GM21529 (cell line): Measurements from ENCODE around the gene RAD21L1.
A peak's percentile ranks its signal among the peaks of the same experiment; 100 is the strongest.
"Not testable (repeated sequence)": the region's sequence is repeated elsewhere in the genome, so short reads cannot be mapped to it uniquely, and the experiment has no call there.

Experiments used
- ATAC-seq: cut with Tn5 transposase; IDR thresholded peaks from one replicate; pipeline ENCODE4 v1.9.1; 2021; ENCODE audit not compliant: unreplicated experiment

The RAD21L1 gene

DNA sequence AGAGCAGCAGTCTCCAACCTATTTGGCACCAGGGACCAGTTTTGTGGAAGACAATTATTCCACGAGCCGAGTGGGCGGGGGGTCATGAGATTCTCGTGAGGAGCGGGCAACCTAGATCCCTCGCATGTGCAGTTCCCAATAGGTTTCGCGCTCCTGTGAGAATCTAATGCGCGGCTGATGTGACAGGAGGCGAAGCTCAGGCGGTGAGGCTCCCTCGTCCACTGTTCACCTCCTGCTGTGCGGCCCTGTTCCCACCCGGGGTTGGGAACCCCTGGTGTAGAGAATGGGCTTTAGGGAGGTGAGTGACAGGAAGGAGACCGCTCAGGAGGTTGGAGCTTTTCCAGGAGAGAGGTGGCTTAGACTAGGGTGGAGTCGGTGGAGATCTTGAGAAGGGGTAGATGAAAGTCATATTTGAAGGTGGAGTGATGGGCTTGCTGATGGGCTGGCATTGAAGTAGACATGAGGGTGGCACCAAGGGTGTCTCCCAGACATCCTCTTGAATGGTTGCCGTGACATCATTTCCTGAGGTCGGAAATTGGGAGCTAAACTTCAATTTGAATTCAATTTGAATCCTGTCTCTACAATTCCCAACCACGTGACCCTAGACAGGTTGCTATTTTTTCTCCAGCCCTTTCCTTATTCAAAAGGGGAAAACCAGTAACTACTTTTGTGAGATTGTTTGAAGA is 1.5 kb upstream of the RAD21L1 start:
- ATAC-seq = no peak

DNA sequence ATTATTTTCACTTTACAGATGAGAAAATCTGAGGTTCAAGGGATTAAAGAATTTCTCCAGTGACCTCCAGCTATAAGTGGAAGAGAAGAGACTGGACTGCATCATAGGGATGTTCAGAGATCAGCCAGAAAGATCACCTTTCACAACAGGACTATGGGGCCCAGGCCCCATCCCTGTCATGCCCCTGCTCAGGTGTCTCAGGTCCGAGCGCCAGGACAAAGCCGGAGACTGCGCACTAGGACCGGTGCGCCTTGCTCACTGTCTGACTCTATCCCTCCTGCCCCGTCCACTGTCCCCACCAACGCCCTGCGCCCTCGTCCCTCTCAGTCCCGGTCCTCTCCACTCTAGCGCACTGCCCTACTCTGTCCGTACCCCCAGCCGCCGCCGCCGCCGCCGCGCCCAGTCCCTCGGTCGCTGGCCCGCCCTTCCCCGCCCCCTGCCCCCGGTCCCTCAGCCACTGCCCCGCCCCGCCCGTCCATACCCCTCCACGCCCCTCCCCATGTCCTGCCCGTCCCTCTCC is 521 bp upstream of the RAD21L1 start:
- ATAC-seq = no peak

DNA sequence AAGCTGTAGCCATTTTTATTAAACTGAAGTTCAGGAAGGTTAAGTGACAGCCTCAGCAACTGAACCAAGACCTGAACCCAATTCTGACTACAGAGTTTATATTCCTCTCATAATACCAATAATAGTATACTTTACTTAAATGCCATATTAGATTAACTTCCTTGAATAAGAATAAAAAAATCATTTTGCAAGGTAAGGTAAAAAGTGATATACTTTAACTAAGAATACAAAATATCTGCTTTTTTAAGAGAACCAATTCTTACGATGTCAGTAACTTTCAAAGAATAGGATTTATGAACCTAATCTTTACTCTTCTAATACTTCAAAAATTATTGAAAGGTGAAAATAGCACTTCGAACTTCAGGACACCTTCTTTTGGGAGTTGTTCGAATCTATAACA is 3.7 kb downstream of the RAD21L1 start:
- no peak for ATAC-seq

DNA sequence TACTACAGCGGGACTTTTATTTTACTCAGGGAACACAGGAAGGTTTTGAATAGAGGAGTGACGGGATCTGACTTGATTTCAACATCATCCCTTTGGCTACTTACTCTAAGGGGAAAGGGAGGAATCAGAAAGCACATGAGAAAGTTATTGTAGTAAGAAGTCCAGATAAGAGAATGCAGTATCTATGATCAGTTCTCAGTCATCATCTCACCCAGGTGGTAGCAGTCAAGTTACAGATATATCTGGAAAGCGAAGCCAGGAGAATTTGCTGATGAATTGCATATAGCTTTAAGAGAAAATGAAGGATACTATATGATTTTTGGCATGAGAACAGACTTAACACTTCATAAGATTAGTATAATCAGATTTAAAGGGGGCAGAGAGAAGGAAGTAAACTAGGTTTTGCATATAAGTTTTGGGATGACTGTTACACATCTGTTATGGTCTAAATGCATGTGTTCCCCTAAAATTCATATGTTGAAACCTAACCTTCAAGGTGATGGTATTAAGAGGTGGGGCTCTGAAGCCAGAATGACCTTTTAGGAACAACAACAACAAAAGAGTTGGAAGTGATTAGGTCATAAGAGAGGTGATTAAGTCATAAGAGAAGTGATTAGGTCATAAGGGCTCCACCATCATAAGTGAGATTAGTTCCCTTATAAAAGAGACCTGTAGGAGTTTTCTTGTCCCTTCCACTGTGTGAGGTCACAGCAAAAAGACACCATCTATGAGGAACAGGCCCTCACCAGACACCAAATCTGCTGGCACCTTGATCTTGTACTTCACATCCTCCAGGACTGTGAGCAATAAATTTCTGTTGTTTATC is 6.7 kb downstream of the RAD21L1 start:
- no peak for ATAC-seq

DNA sequence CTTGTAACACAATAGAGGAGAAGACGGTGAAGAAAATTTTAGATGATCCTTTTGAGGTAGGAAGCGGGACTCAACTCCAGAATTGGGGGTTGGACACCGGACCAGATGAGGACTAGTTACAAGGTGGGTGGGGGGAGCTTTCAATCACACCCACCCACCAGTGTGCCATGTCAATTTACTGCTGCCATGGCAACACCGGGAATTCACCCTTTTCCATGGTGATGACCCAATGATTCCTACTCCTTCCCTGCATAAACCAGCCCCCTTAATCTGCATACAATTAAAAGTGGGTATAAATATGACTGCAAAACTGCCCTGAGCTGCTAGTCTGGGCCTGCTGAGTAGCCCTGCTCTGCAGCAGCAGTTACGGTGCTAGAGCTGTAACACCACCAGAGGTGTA is 14.7 kb downstream of the RAD21L1 start:
- ATAC-seq = no peak

DNA sequence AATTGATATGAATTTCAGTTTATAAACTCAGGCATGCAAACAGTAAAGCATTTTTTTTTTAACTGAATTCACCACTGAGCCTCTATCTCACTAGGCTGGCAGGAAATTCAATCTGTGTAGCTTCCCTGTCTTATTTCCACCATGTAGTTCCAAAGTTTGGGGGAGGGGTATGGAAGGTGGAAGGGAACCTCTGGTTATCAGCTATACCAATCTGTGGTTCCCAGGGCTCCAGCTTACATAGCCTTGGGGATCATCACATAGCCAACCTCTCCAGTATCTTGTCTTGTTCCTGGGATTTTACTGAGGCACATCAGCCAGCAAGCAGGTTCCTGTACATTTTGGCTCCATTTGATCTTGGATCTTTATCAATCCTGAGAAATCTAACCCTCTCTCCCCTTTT is 15.6 kb downstream of the RAD21L1 start:
- ATAC-seq = no peak

DNA sequence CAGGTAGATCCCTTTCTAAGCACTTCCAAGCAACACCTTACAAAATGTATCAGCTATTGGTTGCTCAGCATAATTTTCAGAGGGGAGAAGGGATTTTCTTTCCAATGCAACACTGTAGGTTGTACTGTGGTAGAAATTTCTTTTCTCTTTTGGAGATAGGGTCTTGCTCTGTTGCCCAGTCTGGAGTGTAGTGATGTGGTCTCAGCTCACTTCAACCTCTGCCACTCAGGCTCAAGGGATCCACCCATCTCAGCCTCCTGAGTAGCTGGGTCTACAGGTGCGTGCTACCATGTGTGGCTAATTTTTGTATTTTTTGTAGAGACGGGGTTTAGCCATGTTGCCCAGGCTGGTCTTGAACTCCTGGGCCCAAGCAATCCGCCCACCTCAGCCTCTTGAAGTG is 16.3 kb downstream of the RAD21L1 start:
- no peak for ATAC-seq

DNA sequence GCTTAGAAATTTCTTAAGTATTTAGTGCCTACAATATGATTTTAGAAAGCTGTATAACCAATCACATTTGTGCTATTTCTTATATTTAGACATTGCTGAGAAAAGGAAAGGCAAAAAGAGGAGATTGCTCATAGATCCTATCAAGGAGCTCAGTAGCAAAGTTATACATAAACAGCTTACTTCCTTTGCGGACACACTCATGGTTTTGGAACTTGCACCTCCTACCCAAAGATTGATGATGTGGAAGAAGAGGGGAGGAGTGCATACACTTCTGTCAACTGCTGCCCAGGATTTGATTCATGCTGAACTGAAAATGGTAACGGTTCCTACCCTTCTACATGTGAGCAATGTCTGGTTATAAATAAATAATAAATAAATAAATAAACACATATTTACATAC is 16.7 kb downstream of the RAD21L1 start:
- ATAC-seq = no peak

DNA sequence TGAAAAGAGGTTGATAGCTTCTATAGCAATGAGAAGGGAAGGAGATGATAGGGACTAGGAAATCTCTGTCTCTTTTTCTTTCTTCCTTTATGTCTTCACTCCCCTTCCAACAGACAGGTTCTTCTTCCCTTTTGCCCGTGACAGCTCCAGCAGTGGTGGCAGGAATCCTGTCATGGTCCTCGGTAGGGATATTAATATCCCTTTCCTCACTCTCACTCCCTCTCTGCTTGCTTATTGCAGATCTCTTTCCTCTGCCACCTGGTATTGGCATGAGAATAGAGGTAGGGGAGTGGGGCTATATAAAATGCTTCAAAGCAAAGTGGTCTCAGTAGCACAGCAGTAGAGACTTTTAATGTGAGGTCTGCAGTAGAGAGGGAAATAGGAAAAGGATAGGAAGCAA is 19.7 kb downstream of the RAD21L1 start:
- no peak for ATAC-seq

DNA sequence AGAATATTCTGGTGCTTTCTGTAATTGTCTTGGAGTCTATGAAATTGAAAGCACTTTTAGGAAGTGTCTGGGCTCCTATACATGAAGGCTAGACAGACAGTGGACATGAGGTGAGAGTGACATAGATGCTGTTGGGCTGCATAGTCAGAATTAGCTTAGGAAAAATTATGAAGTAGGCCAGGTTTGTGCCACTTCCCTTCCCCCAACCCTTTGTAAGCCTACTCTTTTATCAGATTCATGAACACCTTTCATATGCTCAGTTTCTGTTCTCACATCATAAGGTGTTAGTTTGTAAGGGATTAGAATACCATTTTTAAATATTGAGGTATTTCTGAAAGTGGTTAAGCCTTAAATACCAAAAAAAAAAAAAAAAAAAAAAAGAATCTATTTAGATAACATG is 21.8 kb downstream of the RAD21L1 start:
- no peak for ATAC-seq

DNA sequence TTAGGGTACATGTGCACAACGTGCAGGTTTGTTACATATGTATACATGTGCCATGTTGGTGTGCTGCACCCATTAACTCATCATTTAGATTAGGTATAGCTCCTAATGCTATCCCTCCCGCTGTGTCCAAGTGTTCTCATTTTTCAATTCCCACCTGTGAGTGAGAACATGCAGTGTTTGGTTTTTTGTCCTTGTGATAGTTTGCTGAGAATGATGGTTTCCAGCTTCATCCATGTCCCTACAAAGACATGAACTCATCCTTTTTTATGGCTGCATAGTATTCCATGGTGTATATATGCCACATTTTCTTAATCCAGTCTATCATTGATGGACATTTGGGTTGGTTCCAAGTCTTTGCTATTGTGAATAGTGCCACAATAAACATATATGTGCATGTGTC is 24.4 kb downstream of the RAD21L1 start:
- not testable (repeated sequence) for ATAC-seq

DNA sequence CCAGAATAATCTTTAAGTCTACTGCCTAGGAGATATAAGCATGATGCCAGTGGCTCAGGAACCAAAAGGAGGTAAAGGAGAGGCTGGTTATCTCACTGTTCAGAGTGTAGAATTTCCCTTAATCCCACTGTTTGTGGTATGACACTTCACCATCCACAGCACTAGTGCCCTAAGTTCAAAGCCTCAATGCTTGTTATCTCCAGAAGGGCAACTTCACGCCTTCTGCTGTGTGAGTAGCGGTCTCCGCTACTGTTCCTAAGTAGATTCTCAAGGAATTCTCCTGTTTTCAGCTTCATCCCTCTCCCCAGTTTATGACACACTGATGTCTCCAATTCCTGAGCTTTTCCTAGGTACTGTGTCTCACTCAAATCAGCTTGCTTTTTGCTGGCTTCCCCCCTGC is 26.6 kb downstream of the RAD21L1 start:
- no peak for ATAC-seq

DNA sequence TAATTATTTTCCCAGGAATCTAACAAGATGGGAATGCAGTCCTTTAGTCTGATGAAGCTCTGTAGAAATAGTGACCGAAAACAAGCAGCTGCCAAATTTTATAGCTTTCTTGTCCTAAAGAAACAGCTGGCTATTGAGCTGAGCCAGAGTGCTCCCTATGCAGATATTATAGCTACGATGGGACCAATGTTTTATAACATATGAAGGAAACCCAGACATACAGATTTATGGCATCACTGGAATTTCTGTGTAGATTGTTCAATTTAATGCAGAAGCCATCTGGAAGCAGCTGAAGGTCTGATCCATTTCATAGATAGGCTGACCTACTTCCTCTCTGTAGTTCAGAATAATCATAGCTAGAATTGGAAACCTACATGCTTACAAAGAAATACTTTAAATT is 28.4 kb downstream of the RAD21L1 start:
- no peak for ATAC-seq

DNA sequence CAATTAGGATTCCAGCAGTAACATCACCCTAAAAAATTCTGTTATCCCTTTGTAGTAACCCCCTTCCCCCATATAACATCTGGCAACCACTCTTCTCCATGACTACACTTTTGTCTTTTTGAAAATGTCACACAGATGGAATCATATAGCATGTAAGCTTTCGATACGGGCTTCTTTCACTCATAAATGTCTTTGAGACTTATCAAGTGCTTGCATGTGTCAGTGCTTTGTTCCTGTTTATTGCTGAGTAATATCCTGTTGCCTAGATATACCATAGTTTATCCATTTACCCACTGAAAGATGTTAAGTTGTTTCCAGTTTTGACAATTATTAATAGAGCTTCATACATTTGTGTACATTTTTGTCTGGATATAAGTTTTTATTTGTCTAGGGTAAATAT is 29.8 kb downstream of the RAD21L1 start:
- no peak for ATAC-seq

DNA sequence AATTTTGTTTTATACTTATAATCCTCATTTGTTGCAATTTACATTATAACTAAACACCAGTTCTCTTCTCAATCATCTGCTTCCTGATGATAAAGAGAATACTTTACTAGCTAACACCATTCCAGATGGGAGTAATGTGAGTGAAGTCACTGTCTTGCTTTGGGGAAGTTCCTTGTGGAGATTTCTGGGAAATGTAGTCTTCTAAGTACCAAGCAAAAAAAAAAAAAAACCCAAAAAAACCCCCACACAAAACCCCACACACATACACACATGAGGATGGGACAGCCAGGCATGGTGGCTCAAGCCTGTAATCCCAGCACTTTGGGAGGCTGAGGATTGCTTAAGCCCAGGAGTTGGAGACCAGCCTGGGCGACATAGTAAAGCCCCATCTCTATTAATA is 38.0 kb downstream of the RAD21L1 start:
- no peak for ATAC-seq

DNA sequence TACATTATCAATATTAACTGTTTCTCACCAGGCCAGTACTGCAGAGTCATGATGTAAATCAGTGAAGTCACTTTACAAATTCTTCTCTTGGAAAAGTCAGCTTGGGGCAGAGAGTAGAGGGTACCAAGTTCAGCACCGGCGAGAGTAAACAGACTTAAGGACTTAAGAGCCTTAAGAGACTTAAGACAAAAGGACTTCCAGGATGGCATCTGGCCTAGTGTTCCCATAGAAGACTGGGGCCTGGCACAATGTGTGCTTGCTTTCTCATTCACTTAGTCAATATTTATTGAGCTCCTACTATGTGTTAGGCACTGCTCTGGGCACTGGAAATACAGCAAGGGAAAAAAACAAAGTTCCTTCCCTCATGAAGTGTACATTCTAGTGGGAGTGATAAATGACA is 38.9 kb downstream of the RAD21L1 start:
- ATAC-seq = no peak

DNA sequence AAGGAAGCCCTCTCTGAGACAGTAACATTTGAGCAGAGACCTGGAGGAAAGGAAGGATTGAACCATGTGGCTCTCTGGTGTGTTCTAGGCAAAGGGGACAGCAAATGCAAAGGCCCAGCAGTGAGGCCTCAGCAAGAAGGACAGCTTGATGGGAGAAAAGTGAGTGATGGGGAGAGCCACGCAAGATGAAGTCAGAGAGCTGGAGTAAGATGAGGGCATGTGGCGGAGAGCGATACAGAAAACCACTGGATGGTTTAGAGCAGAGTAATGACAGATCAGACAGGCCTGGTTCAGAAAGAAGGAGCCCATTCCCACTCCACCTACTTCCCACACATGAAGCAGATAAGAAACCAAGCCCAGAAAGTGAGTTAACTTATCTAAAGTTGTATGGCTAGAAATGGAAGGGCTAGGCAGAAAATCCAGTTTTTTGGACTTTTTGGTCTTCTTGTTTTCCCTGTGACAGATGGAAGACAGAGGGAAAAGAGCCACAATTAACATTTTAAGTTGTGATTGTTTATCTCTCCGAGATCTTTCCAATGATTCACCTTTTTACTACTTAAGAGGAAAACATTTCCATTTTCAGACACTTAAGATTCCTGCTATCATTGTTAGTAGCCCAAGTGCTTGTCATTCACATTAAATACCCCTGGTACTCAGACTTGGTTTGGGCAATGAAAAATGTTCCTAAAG is 39.5 kb downstream of the RAD21L1 start:
- ATAC-seq = no peak

DNA sequence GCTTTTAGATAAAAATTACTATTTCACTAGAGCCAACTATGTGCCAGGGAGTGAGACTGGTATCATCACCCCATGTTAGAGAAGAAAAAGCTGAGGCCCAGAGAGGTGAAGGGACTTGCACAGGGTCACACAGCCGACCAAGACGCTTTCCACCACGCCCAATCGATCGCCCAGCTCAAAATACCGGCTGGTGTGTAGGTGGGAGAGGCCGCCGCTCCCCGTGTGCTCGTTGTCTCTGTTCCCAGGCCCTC is 40.0 kb downstream of the RAD21L1 start:
- ATAC-seq = no peak

DNA sequence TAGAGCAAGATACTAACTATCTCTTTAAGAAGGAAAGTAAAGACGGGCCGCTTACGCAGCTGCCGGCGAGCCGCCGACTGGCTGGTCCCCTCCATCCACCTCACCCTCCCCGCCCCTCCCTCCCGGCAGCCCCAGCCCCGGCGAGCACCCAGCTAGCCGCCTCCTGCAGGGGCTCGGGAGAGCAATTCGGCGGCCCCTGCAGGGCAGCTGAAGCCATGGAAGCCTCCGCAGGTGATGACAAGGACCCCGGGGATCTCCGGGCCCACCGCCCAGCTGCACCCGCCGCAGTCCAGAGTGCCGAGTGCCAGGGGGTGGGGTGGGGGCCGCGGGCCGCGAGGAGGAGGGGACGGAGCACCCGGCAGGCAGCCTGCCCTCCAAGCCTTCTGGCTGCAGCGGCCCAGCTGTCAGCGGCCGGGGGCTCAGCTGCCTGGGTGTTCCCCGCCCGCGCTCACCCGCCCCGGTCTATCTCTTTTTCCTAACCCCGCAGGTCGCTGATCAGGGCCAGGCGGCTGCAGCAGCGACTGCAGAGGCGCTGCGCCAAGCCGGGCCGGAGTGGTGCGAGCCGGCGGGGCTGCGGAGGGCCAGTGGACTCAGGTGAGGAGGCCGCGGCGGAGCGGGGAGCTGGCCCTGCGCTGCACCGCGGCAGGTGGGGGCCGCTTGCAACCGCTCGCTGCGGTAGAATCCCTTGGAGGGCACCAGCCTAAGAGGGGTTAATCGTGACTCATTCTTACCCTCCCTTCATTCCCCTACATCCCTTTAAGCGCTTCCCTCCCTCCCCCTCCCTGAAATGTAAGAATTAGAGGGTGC is 40.5 kb downstream of the RAD21L1 start, which contains the start of gene SNPH:
Gene SNPH, plus strand, starts transcription at position 128 of the 807 bp plus-strand sequence. CDS start 29,946 bp downstream, outside the sequence.
- peak; percentile 77 for ATAC-seq

DNA sequence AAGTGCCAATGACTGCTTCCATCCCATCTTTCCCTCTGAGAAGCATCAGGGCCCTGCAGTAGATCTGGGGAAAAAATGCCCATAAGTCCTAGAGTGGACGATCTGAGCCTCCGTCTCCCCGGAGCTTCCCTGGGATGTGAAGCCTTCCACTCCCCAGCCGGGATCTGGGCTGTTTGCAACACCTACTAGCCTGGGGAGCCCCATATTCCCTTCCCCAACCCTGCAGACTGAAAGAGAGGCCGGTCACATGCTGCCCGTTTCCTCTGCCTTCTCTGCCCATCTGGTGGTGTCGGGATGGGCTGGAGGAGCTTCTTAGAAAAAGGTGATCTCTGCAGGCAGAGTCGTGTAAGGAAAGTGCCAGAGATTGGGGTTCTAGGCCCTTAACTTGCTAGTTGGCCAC is 41.3 kb downstream of the RAD21L1 start:
- ATAC-seq = no peak

DNA sequence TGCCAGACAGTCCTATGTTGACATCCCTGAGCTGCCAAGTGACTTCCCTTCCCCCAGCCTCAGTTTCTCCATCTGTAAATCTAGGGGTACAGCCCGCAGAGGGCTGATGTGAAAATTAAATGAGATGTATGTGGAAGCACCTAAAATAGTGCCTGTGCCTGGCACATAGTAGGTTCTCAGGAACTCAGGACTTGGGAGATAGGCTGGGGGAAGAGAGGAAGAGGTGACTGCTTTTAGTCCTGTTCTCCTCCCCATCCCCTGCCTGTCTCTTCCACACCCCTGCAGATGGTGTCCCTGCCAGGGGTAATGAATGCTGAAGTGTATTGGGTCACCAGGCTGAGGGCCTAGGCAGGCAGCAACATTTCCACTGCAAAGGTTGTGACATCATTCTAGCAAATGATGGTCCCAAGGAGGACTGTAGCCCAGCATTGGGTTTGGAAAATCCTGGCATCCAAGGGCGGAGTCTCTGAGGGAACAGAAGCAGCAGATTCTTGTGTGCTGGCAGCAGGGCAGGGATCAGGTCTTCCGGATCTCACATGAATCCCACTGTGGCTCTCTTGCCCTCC is 42.0 kb downstream of the RAD21L1 start:
- no peak for ATAC-seq
